NT2/D1 (cell line): Measurements from ENCODE around the gene RSAD1.

Experiments used
- SUZ12 ChIP-seq: IDR thresholded peaks from 2 replicates; pipeline ENCODE4 v1.6.1; 2011; ENCODE audit not compliant: insufficient read length, insufficient read depth; ENCODE audit errors: extremely low read depth
- YY1 ChIP-seq: IDR thresholded peaks from 2 replicates; pipeline ENCODE4 v1.6.1; 2011; ENCODE audit not compliant: insufficient read length, insufficient read depth
- ZNF274 ChIP-seq: IDR thresholded peaks from 2 replicates; pipeline ENCODE4 v1.6.1; 2011; ENCODE audit warnings: mild to moderate bottlenecking, low read depth, low read length

- TF ChIP-seq ZNF274, result no peak
- TF ChIP-seq YY1, result no peak
- TF ChIP-seq SUZ12, result no peak
These were observed 20.4 kb upstream of the RSAD1 start for GRCh38 chr17:50458270-50458669.
